Testis (tissue), 2 donors: ENCODE data around the gene GRAMD1C.

Experiments used
- CTCF ChIP-seq, 3 experiments: fragments of 450-650 bp in 2 of 3; fragments of 200-600 bp in 1 of 3; sonication (generic) in 1 of 3; IDR thresholded peaks; one replicate each; pipeline ENCODE4 v1.5.1; 2016 to 2019; ENCODE audit warnings: antibody characterized with exemption in 3 of 3, mild to moderate bottlenecking in 2 of 3, moderate library complexity in 1 of 3
- POLR2A ChIP-seq: fragments of 450-650 bp; IDR thresholded peaks from one replicate; pipeline ENCODE4 v1.6.1; 2017; ENCODE audit warnings: antibody characterized with exemption, mild to moderate bottlenecking, moderate library complexity

GRCh38 chr3:113946831-113947230 is 108.2 kb downstream of the GRAMD1C start:
- TF ChIP-seq CTCF (IDR thresholded peaks at IDR 0.05) (no peak), POLR2A (no peak)
